ENCODE measurements around the gene FEZF1.

GRCh38 chr7:122291189-122291588, 13.4 kb downstream of the FEZF1 start:
- TF ChIP-seq CTCF (IDR thresholded peaks at IDR 0.05 in 4 of 5, conservative IDR thresholded peaks at IDR 0.05 in 1 of 5) = no peak
- TF ChIP-seq POLR2A (IDR thresholded peaks at IDR 0.05) = no peak
